Measurements from ENCODE around the gene BRS3. TPM values are rescaled to one million over a fixed set of nuclear protein-coding genes. Genes with fewer than 3 reads are reported as not detected.

Gene BRS3
- total RNA-seq, 4 donors from 2014 or later = not detected

DNA sequence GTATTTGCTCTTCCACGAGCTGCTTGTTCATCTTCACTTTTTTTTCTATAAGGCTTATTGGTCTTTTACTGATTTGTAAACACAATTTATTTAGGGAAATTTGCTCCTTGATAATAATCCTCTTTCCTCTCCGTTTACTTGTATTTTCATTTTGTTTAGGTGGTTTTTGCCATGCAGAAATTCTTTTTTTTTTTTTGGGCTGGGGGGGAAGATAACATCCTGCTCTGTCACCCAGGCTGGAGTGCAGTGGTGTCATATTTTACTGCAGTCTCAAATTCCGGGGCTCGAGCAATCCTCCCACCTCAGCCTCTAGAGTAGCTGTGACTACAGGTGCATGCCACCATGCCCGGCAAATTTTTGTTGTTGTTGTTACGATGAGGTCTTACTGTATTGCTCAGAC lies 31.6 kb upstream of the BRS3 start:
- H3K27ac ChIP-seq = no peak overlapping the region
- H3K4me1 ChIP-seq = no peaks in the 10 kb centered on the region
- no peak for DNase-seq
- intact Hi-C loops (cut with DNase I) = no loop called here
- H3K9me3 ChIP-seq = no peaks in the 10 kb centered on the region
- TF ChIP-seq, protein P1, sequence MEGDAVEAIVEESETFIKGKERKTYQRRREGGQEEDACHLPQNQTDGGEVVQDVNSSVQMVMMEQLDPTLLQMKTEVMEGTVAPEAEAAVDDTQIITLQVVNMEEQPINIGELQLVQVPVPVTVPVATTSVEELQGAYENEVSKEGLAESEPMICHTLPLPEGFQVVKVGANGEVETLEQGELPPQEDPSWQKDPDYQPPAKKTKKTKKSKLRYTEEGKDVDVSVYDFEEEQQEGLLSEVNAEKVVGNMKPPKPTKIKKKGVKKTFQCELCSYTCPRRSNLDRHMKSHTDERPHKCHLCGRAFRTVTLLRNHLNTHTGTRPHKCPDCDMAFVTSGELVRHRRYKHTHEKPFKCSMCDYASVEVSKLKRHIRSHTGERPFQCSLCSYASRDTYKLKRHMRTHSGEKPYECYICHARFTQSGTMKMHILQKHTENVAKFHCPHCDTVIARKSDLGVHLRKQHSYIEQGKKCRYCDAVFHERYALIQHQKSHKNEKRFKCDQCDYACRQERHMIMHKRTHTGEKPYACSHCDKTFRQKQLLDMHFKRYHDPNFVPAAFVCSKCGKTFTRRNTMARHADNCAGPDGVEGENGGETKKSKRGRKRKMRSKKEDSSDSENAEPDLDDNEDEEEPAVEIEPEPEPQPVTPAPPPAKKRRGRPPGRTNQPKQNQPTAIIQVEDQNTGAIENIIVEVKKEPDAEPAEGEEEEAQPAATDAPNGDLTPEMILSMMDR (IDR thresholded peaks at IDR 0.05) = no peak
- TF ChIP-seq POLR2A (IDR thresholded peaks at IDR 0.05) = no peak
- H3K4me3 ChIP-seq = no peak overlapping the region
- WGBS, 2 donors = 68 to 73% methylated on average over 5 to 6 of the region's 6 CpGs
- no peaks in the 10 kb centered on the region for H3K36me3 ChIP-seq
- H3K27me3 ChIP-seq = no peaks in the 10 kb centered on the region

DNA sequence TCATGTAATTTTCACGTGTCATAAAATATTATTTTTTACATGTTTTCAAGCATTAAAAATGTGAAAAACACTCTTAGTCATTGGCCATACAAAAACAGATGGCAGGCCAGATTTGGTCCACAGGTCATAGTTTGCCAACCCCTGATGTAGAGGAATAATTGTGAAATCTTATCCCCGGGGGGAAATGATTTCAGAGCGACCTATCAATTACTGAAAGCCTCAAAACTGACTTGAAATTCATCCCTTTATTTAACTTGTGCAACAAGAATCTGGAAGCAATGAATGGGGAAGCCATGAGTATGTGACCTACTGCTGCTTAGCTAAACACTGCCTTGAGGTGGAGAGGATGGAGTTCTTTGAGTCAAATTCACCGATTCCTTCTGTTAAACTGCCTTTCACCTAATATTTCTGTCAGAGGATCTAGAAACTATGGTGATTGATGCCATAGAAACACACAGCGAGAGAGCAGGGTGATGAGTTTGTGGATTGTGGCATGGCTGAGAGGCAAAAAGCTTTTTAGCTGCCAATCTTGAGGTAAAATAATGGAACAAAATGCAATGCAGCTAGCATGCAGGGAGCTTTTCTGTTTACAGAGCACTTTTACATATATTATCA lies 30.3 kb upstream of the BRS3 start:
- Histone ChIP-seq H3K27me3 (no peaks in the 10 kb centered on the region), H3K4me1 (no peaks in the 10 kb centered on the region), H3K27ac (no peak overlapping the region), H3K9me3 (no peaks in the 10 kb centered on the region), H3K4me3 (no peak overlapping the region), H3K36me3 (no peaks in the 10 kb centered on the region)
- TF ChIP-seq, protein P1 (IDR thresholded peaks at IDR 0.05) = no peak
- no peak for TF ChIP-seq POLR2A (IDR thresholded peaks at IDR 0.05)
- WGBS, 2 donors = 44 to 68% methylated on average over 5 of the region's 5 CpGs
- intact Hi-C loops (cut with DNase I) = no loop called here
- DNase-seq = no peak

DNA sequence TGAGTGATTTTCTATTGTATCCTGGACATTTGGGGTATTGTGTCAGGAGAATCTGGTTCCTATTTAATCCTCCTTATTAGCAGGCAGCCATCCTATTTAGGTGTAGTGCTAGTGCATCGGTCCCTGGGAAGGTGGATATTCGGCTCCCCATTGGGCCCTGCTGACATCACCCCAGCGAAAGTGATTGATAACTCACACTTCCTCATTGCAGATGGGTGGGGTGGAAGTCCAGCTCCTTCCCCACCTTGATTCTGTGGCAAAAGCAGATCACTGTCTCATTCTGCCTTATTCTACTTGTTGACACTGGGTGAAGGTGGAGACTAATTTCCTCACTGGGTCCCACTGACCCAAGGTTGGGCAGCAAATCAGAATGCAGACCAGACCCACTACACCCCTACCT lies 23.2 kb upstream of the BRS3 start:
- 72 to 93% methylated on average over 2 to 3 of the region's 3 CpGs for WGBS, 2 donors
- H3K27me3 ChIP-seq = no peaks in the 10 kb centered on the region
- intact Hi-C loops (cut with DNase I) = no loop called here
- no peak overlapping the region for H3K27ac ChIP-seq
- no peaks in the 10 kb centered on the region for H3K9me3 ChIP-seq
- H3K4me3 ChIP-seq = no peak overlapping the region
- no peak for DNase-seq
- H3K36me3 ChIP-seq = no peaks in the 10 kb centered on the region
- no peak for TF ChIP-seq POLR2A (IDR thresholded peaks at IDR 0.05)
- TF ChIP-seq, protein P1 (IDR thresholded peaks at IDR 0.05) = no peak
- no peaks in the 10 kb centered on the region for H3K4me1 ChIP-seq

DNA sequence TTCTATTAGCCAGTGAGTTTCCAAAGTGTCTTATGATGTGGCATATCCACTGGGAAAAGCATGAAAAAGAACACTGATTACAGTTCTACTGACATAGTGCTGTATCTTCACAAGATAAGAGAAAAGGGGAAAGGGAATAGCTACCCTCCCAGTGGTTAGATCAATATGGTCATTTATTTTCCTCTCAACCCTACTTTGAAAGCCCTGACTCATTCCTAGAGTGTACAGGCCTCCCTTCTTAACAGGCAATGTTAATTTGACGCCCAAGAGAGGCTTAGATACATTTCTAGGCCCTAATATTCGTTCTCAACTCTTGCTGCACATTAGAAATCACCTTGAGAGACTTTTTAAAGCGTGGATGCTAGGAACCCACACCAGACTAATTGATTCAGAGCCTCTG lies 20.4 kb upstream of the BRS3 start:
- no peak for DNase-seq
- no peak for TF ChIP-seq POLR2A (IDR thresholded peaks at IDR 0.05)
- TF ChIP-seq, protein P1 (IDR thresholded peaks at IDR 0.05) = no peak
- Histone ChIP-seq H3K27ac (no peak overlapping the region), H3K4me1 (no peaks in the 10 kb centered on the region), H3K27me3 (no peaks in the 10 kb centered on the region), H3K4me3 (no peak overlapping the region), H3K36me3 (no peaks in the 10 kb centered on the region), H3K9me3 (no peaks in the 10 kb centered on the region)
- 45 to 88% methylated on average over 3 of the region's 3 CpGs for WGBS, 2 donors
- intact Hi-C loops (cut with DNase I) = no loop called here

DNA sequence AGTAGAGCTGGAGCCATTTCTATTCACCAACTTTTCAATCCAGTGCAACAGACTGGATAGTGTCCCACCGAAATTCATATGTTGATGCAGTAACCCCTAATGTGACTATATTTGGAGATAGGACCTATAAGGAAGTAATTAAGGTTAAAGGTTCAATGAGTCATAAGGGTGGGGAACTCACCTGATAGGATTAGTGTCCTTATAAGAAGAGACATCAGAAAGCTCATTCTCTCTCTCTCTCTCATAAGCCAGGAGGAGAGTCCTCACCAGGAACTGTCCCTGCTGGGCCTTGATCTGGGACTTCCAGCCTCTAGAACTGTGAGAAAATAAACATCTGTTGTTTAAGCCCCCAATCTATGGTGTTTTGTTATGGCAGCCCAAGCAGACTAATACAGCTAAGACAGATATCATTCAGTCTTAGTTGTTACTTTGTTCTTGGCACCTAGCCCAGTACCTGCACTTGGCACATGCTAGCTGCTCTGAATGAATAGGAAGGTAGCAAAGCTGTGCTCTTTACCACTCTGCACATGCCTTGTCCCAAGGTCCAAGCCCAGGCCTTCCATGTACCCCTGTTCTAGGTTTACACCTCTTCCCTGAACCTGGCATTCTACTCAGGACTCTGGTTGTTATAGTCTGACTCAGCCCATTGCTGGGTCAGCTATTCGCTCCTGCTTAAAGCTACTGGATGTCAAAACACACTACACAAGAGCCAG lies 19.2 kb upstream of the BRS3 start:
- DNase-seq = no peak
- no peak for TF ChIP-seq POLR2A (IDR thresholded peaks at IDR 0.05)
- TF ChIP-seq, protein P1 (IDR thresholded peaks at IDR 0.05) = no peak
- intact Hi-C loops (cut with DNase I) = no loop called here
- H3K9me3 ChIP-seq = no peaks in the 10 kb centered on the region
- H3K27ac ChIP-seq = no peak overlapping the region
- H3K36me3 ChIP-seq = no peaks in the 10 kb centered on the region
- no peaks in the 10 kb centered on the region for H3K4me1 ChIP-seq
- H3K4me3 ChIP-seq = no peak overlapping the region
- H3K27me3 ChIP-seq = no peaks in the 10 kb centered on the region
- WGBS, 2 donors = 78 to 100% methylated on average over 1 to 2 of the region's 2 CpGs
